SJSA1 (cell line): ENCODE results near the gene ME1. TPM values are rescaled to one million over a fixed set of nuclear protein-coding genes. Genes with fewer than 3 reads are reported as not detected.

Experiments used
- DNase-seq, 2 experiments: peaks; one replicate each; pipeline ENCODE4 v3.0.0-alpha.2; 2015 to 2020; ENCODE audit warnings: low spot score in 2 of 2, low read depth in 1 of 2
- H3K27ac ChIP-seq: fragments of 250-450 bp; sonication (Bioruptor Pico); 2 replicates; pipeline ENCODE4 v1.5.1; 2020; ENCODE audit warnings: mild to moderate bottlenecking, moderate library complexity
- H3K27me3 ChIP-seq: fragments of 250-450 bp; sonication (Bioruptor Pico); replicated peaks from 2 replicates; pipeline ENCODE4 v1.5.1; 2020; ENCODE audit warnings: mild to moderate bottlenecking, moderate library complexity
- H3K36me3 ChIP-seq: fragments of 250-450 bp; sonication (Bioruptor Pico); 2 replicates; pipeline ENCODE4 v1.5.1; 2020; ENCODE audit warnings: mild to moderate bottlenecking
- H3K4me1 ChIP-seq: fragments of 250-450 bp; sonication (Bioruptor Pico); replicated peaks from 2 replicates; pipeline ENCODE4 v1.6.1; 2021; ENCODE audit warnings: mild to moderate bottlenecking
- H3K4me3 ChIP-seq: fragments of 250-450 bp; sonication (Bioruptor Pico); 2 replicates; pipeline ENCODE4 v1.5.1; 2020; ENCODE audit warnings: mild to moderate bottlenecking
- H3K9me3 ChIP-seq: fragments of 250-450 bp; sonication (Bioruptor Pico); replicated peaks from 2 replicates; pipeline ENCODE4 v1.5.1; 2020; ENCODE audit warnings: mild to moderate bottlenecking
- total RNA-seq: library from RNA; depleted of rRNA; stranded (reverse); fragments of >200 nt; shearing (Covaris generic); gene quantifications from 2 replicates; pipeline ENCODE4 v1.2.3, GENCODE V29; 2014; rRNA removed

ME1 gene
- total RNA-seq, 1 experiment from 2014 or later: 54.7 TPM

- Histone ChIP-seq H3K36me3 (peaks cover 92% of the 10 kb centered on the region), H3K9me3 (no peaks in the 10 kb centered on the region), H3K4me3 (no peak overlapping the region)
Observed at GRCh38 chr6:83169106-83169505, 261.7 kb downstream of the ME1 start.

GRCh38 chr6:83168556-83168955, 262.3 kb downstream of the ME1 start:
- Histone ChIP-seq H3K27ac (no peak overlapping the region), H3K4me1 (no peaks in the 10 kb centered on the region), H3K36me3 (peaks cover 89% of the 10 kb centered on the region), H3K27me3 (no peaks in the 10 kb centered on the region), H3K9me3 (no peaks in the 10 kb centered on the region), H3K4me3 (no peak overlapping the region)
- no peak for DNase-seq

More at GRCh38 chr6:83169106-83169505, 261.7 kb downstream of the ME1 start:
- DNase-seq: no peak
- Histone ChIP-seq H3K27me3 (no peaks in the 10 kb centered on the region), H3K27ac (no peak overlapping the region), H3K4me1 (no peaks in the 10 kb centered on the region)

- H3K4me1 ChIP-seq: no peaks in the 10 kb centered on the region
- H3K27me3 ChIP-seq: no peaks in the 10 kb centered on the region
- H3K27ac ChIP-seq: no peak overlapping the region
- DNase-seq: no peak
- peaks cover 81% of the 10 kb centered on the region for H3K36me3 ChIP-seq
- no peaks in the 10 kb centered on the region for H3K9me3 ChIP-seq
- H3K4me3 ChIP-seq: no peak overlapping the region
Observed at GRCh38 chr6:83167726-83168278, 263.0 kb downstream of the ME1 start.

Other genes with a start within 250 kb of the ME1 start
- 51.1 and 65.3 TPM in 2 replicates for gene PGM3, start 237.8 kb downstream of the ME1 start, total RNA-seq
- gene RWDD2A, start 237.7 kb downstream of the ME1 start, total RNA-seq: 0.60 and 1.7 TPM in 2 replicates
- gene PRSS35, start 81.5 kb upstream of the ME1 start, total RNA-seq: 0.60 and 1.1 TPM in 2 replicates